Measurements from ENCODE around the gene CAGE1. TPM values are rescaled to one million over a fixed set of nuclear protein-coding genes. Genes with fewer than 3 reads are reported as not detected.
A peak's percentile ranks its signal among the peaks of the same experiment; 100 is the strongest.

Gene CAGE1
- total and polyA plus RNA-seq, 2 donors (not counting 3 experiments of a cell fraction or from before 2014, with no cell fraction given) = not detected

- no peak for FAIRE-seq
- dilution Hi-C loops (cut with MboI; ENCODE audit: extremely low pct_ligation_motif_present, low sequenced_read_pairs) (no loop called here), intact Hi-C loops (cut with micrococcal nuclease) (loop anchor here (1.0 to 5.0 kb wide), 6 partner anchors 76 to 1306 kb away; partner anchors contain the start of genes BLOC1S5, CAGE1, NRN1 and RIOK1)
- Histone ChIP-seq H3K27ac (ENCODE audit: insufficient read depth, low read depth, low read length) (peak overlapping the region; percentile 76), H3K4me1 (ENCODE audit: control insufficient read depth, extremely low read depth, insufficient read depth, low read length) (peaks cover 16% of the 10 kb centered on the region), H3K4me3 (replicated peaks in 1 of 3; ENCODE audit: insufficient read depth in 1 of 3, low read depth in 1 of 3, low read length in 3 of 3) (peak overlapping the region in 2 of 3 experiments; percentile 20 to 65), H2AFZ (ENCODE audit: low read depth, low read length) (peak overlapping the region; percentile 85), H3K9me3 (replicated peaks; ENCODE audit: control insufficient read depth, insufficient read depth, low read length) (no peaks in the 10 kb centered on the region), H3K79me2 (ENCODE audit: control insufficient read depth, insufficient read depth, low read length) (peaks cover 43% of the 10 kb centered on the region), H3K9me1 (replicated peaks; ENCODE audit: control insufficient read depth, extremely low read depth, insufficient read depth, low read length) (no peaks in the 10 kb centered on the region), H3K4me2 (ENCODE audit: insufficient read depth, low read length) (peak overlapping the region; percentile 89), H3K36me3 (ENCODE audit: control insufficient read depth in 2 of 2, extremely low read depth in 1 of 2, insufficient read depth in 2 of 2, low read length in 2 of 2) (peaks cover 5 to 10% of the 10 kb centered on the region in 2 experiments), H3K27me3 (ENCODE audit: control insufficient read depth in 2 of 2, insufficient read depth in 2 of 2, low read length in 2 of 2) (peaks cover 0 to 2% of the 10 kb centered on the region in 2 experiments), H4K20me1 (replicated peaks; ENCODE audit: control insufficient read depth, extremely low read depth, insufficient read depth, low read length) (no peaks in the 10 kb centered on the region), H3K9ac (replicated peaks; ENCODE audit: extremely low read depth, insufficient read depth, low read length) (peak overlapping the region; percentile 76)
- DNase-seq (ENCODE audit: low read depth, low spot score) = no peak
- TF ChIP-seq MAX (IDR thresholded peaks at IDR 0.05; ENCODE audit: insufficient read depth, insufficient read length) (no peak), GATA2 (IDR thresholded peaks at IDR 0.05; ENCODE audit: insufficient read depth, insufficient read length, low read depth, low read length) (no peak), MYC (IDR thresholded peaks at IDR 0.05; ENCODE audit: low read depth, low read length) (no peak), EZH2 (IDR thresholded peaks at IDR 0.05; ENCODE audit: borderline replicate concordance, low read depth, low read length, severe bottlenecking) (no peak), POLR2AphosphoS5 (IDR thresholded peaks at IDR 0.05; ENCODE audit: insufficient read depth, low read depth, low read length) (no peak), JUN (IDR thresholded peaks at IDR 0.05; ENCODE audit: borderline replicate concordance, insufficient read depth, insufficient read length, low read depth) (no peak), FOS (IDR thresholded peaks at IDR 0.05; ENCODE audit: borderline replicate concordance, insufficient read depth, low read length) (no peak), POLR2A (IDR thresholded peaks at IDR 0.05; ENCODE audit: low read depth, low read length) (no peak)
- TF ChIP-seq, protein P1, sequence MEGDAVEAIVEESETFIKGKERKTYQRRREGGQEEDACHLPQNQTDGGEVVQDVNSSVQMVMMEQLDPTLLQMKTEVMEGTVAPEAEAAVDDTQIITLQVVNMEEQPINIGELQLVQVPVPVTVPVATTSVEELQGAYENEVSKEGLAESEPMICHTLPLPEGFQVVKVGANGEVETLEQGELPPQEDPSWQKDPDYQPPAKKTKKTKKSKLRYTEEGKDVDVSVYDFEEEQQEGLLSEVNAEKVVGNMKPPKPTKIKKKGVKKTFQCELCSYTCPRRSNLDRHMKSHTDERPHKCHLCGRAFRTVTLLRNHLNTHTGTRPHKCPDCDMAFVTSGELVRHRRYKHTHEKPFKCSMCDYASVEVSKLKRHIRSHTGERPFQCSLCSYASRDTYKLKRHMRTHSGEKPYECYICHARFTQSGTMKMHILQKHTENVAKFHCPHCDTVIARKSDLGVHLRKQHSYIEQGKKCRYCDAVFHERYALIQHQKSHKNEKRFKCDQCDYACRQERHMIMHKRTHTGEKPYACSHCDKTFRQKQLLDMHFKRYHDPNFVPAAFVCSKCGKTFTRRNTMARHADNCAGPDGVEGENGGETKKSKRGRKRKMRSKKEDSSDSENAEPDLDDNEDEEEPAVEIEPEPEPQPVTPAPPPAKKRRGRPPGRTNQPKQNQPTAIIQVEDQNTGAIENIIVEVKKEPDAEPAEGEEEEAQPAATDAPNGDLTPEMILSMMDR (IDR thresholded peaks at IDR 0.05; ENCODE audit: extremely low read depth in 1 of 2, insufficient read depth in 1 of 2, low read depth in 1 of 2, low read length in 2 of 2) = no peak
- ChIA-PET CTCF (interaction anchor here (0.6 to 2.9 kb wide), 5 partner anchors 25 to 637 kb away, joined by 3 to 9 read pairs (median 3); partner anchors contain the start of genes CAGE1 and RIOK1), POLR2A (no interaction called here)
- BruUV-seq (replicated peaks) = TSS peak; percentile 90
These were observed 75.9 kb downstream of the CAGE1 start for GRCh38 chr6:7313505-7314165.

Data from endothelial cell of umbilical vein (primary cell).